ENCODE data around the gene GPC6.

- TF ChIP-seq L3MBTL2 (conservative IDR thresholded peaks at IDR 0.05) (no peak), ZNF384 (IDR thresholded peaks at IDR 0.05) (no peak), SUZ12 (IDR thresholded peaks at IDR 0.05) (no peak), HDGF (IDR thresholded peaks at IDR 0.05; ENCODE audit: borderline replicate concordance) (no peak), LEF1 (IDR thresholded peaks at IDR 0.05; ENCODE audit: borderline replicate concordance) (no peak), SP1 (IDR thresholded peaks at IDR 0.05) (no peak), ELF4 (IDR thresholded peaks at IDR 0.05) (no peak), BHLHE40 (IDR thresholded peaks at IDR 0.05; ENCODE audit: borderline replicate concordance) (no peak), TARDBP (IDR thresholded peaks at IDR 0.05) (no peak), FOXM1 (IDR thresholded peaks at IDR 0.05; ENCODE audit: borderline replicate concordance) (no peak), NFRKB (IDR thresholded peaks at IDR 0.05) (no peak), ARNT (IDR thresholded peaks at IDR 0.05) (no peak), FOXK2 (IDR thresholded peaks at IDR 0.05) (no peak), FOXA1 (IDR thresholded peaks at IDR 0.05) (no peak)
Observed at GRCh38 chr13:94204946-94205345, 978.3 kb downstream of the GPC6 start.
